DMS79 (cell line): Measurements from ENCODE around the gene SPNS3.

ENCODE experiments used
- DNase-seq: peaks from one replicate; lab custom pipeline; 2025; lab: John Stamatoyannopoulos, UW

SPNS3 gene

GRCh38 chr17:4527134-4527533, 93.4 kb downstream of the SPNS3 start:
- no peak for DNase-seq

DNA sequence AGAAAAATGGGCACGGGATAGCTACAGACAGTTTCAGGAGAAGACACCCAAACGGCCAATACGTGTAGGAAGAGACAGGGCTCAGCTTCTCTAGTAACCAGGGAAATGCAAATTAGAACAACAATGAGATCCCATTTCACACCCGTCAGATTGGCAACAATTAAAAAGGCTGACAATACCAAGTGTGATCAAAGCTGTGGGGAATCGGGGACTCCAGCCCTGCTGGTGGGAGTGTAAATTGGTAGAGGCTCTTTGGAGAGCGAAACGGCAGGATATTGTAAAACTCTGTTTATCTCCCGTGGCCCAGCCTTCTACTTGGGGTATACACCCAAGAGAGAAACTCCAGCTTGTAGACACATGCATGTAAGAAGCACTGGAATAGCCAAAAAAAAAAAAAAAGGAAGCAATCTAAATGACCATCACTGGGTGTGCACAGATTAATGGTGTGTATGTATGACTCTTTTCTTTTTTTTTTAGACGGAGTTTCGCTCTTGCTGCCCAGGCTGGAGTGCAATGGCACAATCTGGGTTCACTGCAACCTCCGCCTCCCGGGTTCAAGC, 93.9 kb downstream of the SPNS3 start:
- no peak for DNase-seq

- DNase-seq, result no peak
Observed at GRCh38 chr17:4529533-4530152, 95.9 kb downstream of the SPNS3 start.

DNA sequence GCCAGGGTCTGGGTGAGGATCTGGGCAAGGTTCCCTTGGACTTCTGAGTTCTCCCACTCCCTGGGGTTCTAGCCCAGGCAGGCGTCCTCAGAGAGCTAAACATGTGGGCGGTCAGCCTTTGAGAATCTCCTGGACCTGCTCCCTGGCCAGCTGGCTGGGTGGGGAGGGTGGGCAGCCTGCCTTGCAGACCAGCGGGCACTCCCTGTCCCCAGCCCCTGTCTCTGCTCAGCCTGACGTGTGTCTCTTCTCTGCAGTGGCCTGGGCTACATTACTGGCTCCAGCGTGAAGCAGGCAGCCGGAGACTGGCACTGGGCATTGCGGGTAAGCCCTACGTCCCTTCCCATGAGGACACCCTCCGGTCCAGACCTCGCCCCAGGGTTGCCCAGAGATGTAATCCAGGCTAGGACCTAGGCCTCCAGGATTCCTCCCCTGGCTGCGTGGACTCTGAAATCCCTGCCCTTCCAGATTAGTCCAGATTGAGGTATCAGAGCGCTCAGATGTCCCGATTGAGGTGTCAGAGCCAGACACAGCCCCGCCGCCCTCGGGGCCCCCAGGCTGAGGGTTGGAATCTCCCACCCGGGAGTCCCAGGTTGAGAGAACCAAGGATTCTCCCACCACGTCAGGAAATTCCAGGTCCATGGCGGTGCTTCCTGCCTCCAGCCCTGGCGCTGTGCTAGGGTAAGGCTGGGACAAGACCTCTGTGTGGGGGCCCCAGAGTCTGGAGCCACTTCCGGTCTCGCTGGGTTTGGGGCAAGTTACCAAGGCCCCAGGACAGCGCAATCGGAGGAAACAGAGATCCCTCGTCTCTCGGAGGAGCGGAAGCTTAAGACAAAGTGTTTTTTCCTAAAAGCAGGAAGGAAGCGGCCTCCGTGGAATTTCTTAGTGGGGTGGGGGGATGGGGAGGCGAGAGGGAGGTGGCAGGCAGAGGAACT, 97.3 kb downstream of the SPNS3 start:
- DNase-seq, result no peak

GRCh38 chr17:4531988-4532736, 98.4 kb downstream of the SPNS3 start:
- DNase-seq, result no peak

DNA sequence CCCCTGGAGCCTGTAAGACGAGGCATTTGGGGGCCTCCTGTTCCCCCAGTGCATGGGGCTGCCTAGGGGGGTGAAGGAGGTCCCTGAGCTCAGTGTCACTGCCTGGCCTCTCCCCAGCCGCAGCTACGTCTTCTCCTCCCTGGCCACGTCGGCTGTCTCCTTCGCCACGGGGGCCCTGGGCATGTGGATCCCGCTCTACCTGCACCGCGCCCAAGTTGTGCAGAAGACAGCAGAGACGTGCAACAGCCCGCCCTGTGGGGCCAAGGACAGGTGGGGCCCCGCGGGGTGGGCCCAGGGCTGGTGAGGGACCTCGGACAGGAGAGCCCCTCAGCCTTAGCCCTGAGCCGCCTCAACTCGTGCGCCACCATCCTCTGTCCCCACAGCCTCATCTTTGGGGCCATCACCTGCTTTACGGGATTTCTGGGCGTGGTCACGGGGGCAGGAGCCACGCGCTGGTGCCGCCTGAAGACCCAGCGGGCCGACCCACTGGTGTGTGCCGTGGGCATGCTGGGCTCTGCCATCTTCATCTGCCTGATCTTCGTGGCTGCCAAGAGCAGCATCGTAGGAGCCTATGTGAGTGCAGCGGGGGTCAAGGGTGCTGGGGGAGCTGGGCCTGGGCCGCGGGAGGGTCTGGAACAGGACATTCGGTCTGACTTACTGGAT, 99.3 kb downstream of the SPNS3 start:
- no peak for DNase-seq

GRCh38 chr17:4533523-4534504, 100.1 kb downstream of the SPNS3 start:
- no peak for DNase-seq

DNA sequence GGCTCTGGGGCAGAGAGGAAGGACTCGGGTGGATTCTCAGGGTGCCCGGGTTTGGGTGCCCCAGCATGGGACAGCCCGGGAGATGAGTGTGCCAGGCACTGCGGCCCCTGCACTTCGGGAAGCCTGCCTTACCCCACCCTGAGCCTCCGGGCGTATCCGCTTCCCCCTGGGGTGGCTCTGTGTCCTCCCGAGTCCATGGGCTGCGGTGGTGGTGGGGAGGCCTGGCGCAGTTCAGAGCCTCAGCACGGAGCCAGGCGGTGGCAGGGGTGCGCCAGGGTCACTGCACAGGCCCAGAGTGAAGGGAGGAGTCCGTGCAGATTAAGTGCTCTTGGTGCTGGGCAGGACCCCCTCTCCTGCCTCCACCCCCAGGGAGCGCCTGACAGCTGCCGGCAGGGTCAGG, 100.8 kb downstream of the SPNS3 start:
- DNase-seq, result no peak

DNA sequence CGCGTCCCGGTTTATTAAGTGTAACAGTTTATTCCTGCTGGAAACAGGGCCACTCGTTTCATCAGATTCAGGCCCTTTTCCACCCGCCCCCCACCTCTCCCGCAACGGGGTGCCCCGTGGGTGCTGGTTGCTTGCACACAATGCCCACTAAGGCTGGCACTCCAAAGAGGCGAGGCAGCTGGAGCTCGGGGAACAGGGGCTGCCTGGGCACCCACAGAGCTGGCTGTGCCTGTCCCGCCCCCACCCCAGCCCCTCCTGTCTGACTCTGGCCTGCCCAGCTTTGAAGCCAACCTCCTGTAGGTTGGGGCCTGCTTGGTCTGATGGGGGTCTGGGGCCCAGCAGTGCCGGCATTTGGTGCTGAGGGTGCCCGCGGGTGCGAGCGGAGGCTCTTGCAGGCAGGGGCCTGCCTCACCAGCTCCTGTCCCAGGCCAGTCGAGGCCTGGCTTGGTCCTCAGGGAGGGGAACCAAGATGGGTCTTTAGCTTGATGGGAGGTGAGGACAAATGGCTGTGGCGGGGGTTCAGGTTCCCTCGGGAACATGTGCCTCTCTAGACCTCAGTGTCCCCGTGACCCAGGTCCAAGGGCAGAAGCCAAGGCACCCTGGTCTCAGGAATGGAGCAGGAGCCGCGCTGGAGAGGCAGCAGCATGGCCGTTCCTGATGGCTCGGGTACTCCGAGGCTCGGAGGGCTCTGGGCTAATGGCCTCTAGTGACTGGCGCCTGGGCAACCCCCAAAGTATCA, 101.4 kb downstream of the SPNS3 start:
- no peak for DNase-seq

DNA sequence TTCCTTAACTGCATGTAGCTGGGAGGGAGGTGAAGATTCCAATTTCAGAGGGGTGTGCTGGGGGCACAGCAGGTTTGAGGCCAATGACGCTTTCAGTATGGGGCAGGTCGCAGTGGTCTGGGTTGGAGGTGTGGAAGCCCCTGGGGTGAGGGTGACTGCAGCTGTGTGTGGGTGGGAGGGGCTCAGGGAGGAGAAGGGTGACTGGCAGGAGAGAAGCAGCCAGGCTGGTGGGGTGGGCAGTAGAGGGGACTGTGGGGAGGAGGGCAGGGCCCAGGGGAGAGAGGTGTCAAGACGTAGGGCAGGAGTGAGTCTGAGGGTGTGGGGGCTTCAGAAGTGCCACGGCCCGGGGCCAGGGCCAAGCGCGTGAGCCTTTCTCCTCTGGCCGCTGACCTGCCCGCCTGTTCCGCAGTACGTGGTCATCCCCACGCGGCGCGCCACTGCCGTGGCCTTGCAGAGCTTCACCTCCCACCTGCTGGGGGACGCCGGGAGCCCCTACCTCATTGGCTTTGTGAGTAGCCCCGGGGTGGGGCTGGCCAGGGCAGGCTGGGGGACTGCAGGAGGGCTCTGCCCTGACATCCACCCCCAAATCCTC, 102.0 kb downstream of the SPNS3 start:
- no peak for DNase-seq

DNA sequence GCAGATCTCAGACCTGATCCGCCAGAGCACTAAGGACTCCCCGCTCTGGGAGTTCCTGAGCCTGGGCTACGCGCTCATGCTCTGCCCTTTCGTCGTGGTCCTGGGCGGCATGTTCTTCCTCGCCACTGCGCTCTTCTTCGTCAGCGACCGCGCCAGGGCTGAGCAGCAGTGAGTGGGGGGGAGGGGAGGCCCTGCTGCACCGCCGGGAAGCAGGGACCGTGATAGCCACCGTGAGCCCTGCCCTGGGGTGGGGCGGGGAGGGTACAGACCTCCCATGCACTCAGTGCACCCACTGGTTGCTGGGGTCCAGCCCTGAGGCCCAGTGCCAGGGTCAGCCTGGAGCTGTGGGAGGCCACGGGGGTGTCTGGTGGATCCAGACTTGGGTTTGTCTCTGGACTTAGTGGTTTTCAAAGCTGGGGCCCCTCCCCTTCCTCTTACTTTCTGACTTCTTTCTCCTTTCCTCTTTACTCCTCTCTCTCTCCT, 102.6 kb downstream of the SPNS3 start:
- DNase-seq, result no peak

- no peak for DNase-seq
Observed at GRCh38 chr17:4536742-4537411, 103.1 kb downstream of the SPNS3 start.
